OCI-LY3 (cell line): ENCODE data around the gene TPCN2.

Experiments
- H2AFZ ChIP-seq: fragments of 200-600, 300-600 bp; shearing (Covaris generic); 2 replicates; pipeline ENCODE4 v1.6.0; 2014; ENCODE audit warnings: antibody characterized with exemption, low read depth, low read length
- H3K27ac ChIP-seq: fragments of 200-600, 300-600 bp; sonication (generic); 2 replicates; pipeline ENCODE4 v1.5.1; 2014; ENCODE audit warnings: mild to moderate bottlenecking, low read length, moderate library complexity, mixed read lengths
- H3K27me3 ChIP-seq: fragments of 200-600, 300-600 bp; sonication (generic); 2 replicates; pipeline ENCODE4 v1.6.1; 2014; ENCODE audit warnings: low read depth, low read length, mixed read lengths
- H3K36me3 ChIP-seq: fragments of 200-600, 300-600 bp; sonication (generic); replicated peaks from 2 replicates; pipeline ENCODE3; 2014; ENCODE audit warnings: low read depth, low read length, mixed read lengths
- H3K4me1 ChIP-seq: fragments of 300-600, 200-600 bp; sonication (generic); 2 replicates; pipeline ENCODE4 v1.6.1; 2014; ENCODE audit warnings: low read length, mixed read lengths
- H3K4me2 ChIP-seq: fragments of 200-600, 300-600 bp; sonication (generic); 2 replicates; pipeline ENCODE4 v1.6.1; 2014; ENCODE audit warnings: low read length, mixed read lengths
- H3K4me3 ChIP-seq: fragments of 300-600, 200-600 bp; sonication (generic); 2 replicates; pipeline ENCODE4 v1.5.1; 2014; ENCODE audit warnings: antibody characterized with exemption, mild to moderate bottlenecking, low read length, moderate library complexity
- H3K79me2 ChIP-seq: fragments of 300-600, 200-600 bp; shearing (Covaris generic); 2 replicates; pipeline ENCODE4 v1.6.1; 2014; ENCODE audit warnings: mild to moderate bottlenecking, low read length, mixed read lengths
- H3K9ac ChIP-seq: fragments of 300-600, 200-600 bp; shearing (Covaris generic); 2 replicates; pipeline ENCODE4 v1.6.0; 2014; ENCODE audit warnings: mild to moderate bottlenecking, low read length, moderate library complexity
- H3K9me3 ChIP-seq: fragments of 200-600, 300-600 bp; shearing (Covaris generic); 2 replicates; pipeline ENCODE4 v1.6.1; 2014; ENCODE audit warnings: low read length, mixed read lengths; ENCODE audit not compliant: insufficient read depth
- H4K20me1 ChIP-seq: fragments of 200-600, 300-600 bp; sonication (generic); 2 replicates; pipeline ENCODE4 v1.6.1; 2016; ENCODE audit warnings: low read length, mixed read lengths; ENCODE audit not compliant: insufficient read depth
- CTCF ChIP-seq: fragments of 200-600, 300-600 bp; sonication (generic); IDR thresholded peaks from 2 replicates; pipeline ENCODE4 v1.5.1; 2014; ENCODE audit warnings: antibody characterized with exemption, low read length, low read depth
- EZH2phosphoT487 ChIP-seq: fragments of 200-600 bp; shearing (Covaris generic); IDR thresholded peaks from 2 replicates; pipeline ENCODE4 v1.6.1; 2018; ENCODE audit warnings: antibody characterized with exemption, mixed run types, low read depth

The TPCN2 gene

DNA sequence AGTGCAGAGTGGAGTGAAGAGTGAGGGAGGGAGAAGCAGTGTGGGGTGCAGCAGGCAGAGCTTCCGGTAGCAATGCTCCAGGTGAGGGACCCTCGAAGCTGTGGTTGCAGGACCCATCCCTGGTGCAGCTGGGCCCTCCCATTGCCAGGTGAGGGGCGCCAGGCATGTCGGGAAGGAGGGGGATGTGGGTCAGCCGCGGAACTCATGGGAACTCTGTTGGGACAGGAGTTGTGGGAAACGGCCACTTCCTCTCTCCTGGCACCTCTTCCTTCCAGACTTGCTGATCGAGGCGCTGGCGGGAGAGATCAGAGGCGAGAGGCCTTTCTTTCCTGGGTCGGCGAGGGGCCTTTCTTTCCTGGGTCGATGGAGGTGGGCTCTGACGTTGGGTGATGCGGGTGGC, 48.5 kb downstream of the TPCN2 start:
- TF ChIP-seq CTCF = no peak
- TF ChIP-seq EZH2phosphoT487 = no peak
- Histone ChIP-seq H3K79me2 (no peaks in the 10 kb centered on the region), H3K27ac (no peak overlapping the region), H3K9me3 (no peaks in the 10 kb centered on the region), H3K27me3 (no peaks in the 10 kb centered on the region), H3K4me2 (no peak overlapping the region), H4K20me1 (no peaks in the 10 kb centered on the region), H3K4me1 (peaks cover 4% of the 10 kb centered on the region; the same call in 1 of the 2 replicates), H2AFZ (no peak overlapping the region), H3K9ac (no peak overlapping the region), H3K36me3 (peaks cover 6% of the 10 kb centered on the region), H3K4me3 (no peak overlapping the region)

- H3K4me1 ChIP-seq = peaks cover 4% of the 10 kb centered on the region; the same call in 1 of the 2 replicates
- H3K4me2 ChIP-seq = no peak overlapping the region
- no peaks in the 10 kb centered on the region for H4K20me1 ChIP-seq
- no peaks in the 10 kb centered on the region for H3K27me3 ChIP-seq
- no peaks in the 10 kb centered on the region for H3K79me2 ChIP-seq
- no peak overlapping the region for H3K27ac ChIP-seq
- no peak overlapping the region for H2AFZ ChIP-seq
- H3K4me3 ChIP-seq = no peak overlapping the region
- no peaks in the 10 kb centered on the region for H3K36me3 ChIP-seq
- no peaks in the 10 kb centered on the region for H3K9me3 ChIP-seq
- no peak overlapping the region for H3K9ac ChIP-seq
- TF ChIP-seq EZH2phosphoT487 = no peak
- no peak for TF ChIP-seq CTCF
Observed at GRCh38 chr11:69099180-69099579, 50.4 kb downstream of the TPCN2 start.

DNA sequence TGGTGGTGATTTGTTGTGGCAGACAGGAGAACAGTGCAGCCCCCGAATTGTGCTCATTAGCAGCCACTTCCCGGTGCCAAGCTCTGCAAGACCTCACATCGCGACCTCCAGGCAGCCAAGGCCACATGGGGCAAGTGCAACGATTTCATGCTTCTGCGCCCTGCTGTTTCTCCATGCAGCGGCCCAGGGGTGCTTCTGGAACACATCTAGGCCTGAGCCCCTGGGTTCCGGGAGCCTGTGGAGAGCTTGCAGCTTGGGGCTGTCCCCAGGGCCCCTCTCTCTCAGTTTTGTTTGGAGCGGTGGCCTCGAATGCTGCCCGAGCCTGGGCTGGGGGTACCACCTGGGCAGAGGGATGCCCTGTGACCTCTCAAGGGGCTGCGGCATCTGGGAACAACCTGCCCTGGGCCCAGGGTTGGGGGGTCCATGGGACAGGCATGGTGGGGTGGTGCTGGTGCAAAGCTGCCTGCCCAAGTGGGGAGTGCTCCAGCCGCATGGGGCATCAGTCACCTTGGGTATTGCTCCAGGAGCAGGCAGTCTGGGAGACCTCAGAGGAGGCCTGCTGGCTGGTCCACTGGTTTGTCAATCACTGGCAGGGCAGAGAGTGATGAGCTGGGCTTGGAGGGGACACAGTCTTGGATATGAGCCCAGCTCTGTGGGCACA, 51.9 kb downstream of the TPCN2 start:
- H3K4me3 ChIP-seq = no peak overlapping the region
- no peak overlapping the region for H3K27ac ChIP-seq
- no peaks in the 10 kb centered on the region for H3K79me2 ChIP-seq
- H3K9ac ChIP-seq = no peak overlapping the region
- H2AFZ ChIP-seq = no peak overlapping the region
- H3K27me3 ChIP-seq = no peaks in the 10 kb centered on the region
- no peaks in the 10 kb centered on the region for H3K36me3 ChIP-seq
- no peaks in the 10 kb centered on the region for H4K20me1 ChIP-seq
- peaks cover 4% of the 10 kb centered on the region; the same call in 1 of the 2 replicates for H3K4me1 ChIP-seq
- no peak for TF ChIP-seq EZH2phosphoT487
- TF ChIP-seq CTCF = no peak
- no peak overlapping the region for H3K4me2 ChIP-seq
- no peaks in the 10 kb centered on the region for H3K9me3 ChIP-seq

GRCh38 chr11:69101115-69101791, 52.5 kb downstream of the TPCN2 start:
- no peaks in the 10 kb centered on the region for H4K20me1 ChIP-seq
- no peak overlapping the region for H3K27ac ChIP-seq
- no peaks in the 10 kb centered on the region for H3K9me3 ChIP-seq
- H3K79me2 ChIP-seq = no peaks in the 10 kb centered on the region
- H2AFZ ChIP-seq = no peak overlapping the region
- TF ChIP-seq EZH2phosphoT487 (no peak), CTCF (peak; percentile 96)
- H3K4me3 ChIP-seq = no peak overlapping the region
- no peaks in the 10 kb centered on the region for H3K36me3 ChIP-seq
- H3K27me3 ChIP-seq = no peaks in the 10 kb centered on the region
- H3K4me2 ChIP-seq = no peak overlapping the region
- peaks cover 4% of the 10 kb centered on the region; the same call in 1 of the 2 replicates for H3K4me1 ChIP-seq
- H3K9ac ChIP-seq = no peak overlapping the region
